Stimulated activated CD8-positive, alpha-beta memory T cell treated with anti-CD3 and anti-CD28 coated beads, Interleukin-15, amount 100 ng/mL, for 48 hours (primary cell): ENCODE data around the gene ECD.

Experiments used
- DNase-seq, 2 donors: peaks; one replicate each; pipeline ENCODE4 v3.0.0-alpha.2; 2020; ENCODE audit warnings: low read depth in 2 of 2

Gene ECD

GRCh38 chr10:73096449-73097304, 71.1 kb downstream of the ECD start, which contains the start of gene P4HA1:
TSS of gene P4HA1 (minus strand) at chr10:73096866. CDS start at chr10:73074883, 21,983 bp downstream.
- DNase-seq: peak; percentile 100

DNA sequence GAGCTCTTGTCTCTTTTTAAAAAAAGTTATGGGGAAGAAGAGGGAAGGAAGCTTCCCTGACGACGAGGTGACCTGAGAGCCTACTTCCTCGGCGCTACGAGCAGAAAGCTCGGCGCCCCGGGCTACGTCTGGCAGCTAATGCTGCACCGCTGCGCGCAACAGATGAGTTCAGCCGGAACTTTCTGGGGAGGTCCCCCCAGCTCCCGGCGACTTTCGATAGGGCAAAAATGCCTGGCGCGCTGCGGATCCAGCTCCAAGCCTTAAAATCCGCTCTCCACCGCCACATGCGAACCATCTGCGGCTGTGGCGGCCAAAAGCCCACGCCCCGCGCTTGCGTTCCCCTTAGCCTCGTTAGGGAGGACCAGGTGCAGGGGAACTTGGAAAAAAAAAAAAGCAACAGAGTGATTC, 71.8 kb downstream of the ECD start:
- peak; percentile 61 to 65 for DNase-seq

- no peak for DNase-seq
Observed at GRCh38 chr10:73095481-73096021, 72.3 kb downstream of the ECD start.

DNA sequence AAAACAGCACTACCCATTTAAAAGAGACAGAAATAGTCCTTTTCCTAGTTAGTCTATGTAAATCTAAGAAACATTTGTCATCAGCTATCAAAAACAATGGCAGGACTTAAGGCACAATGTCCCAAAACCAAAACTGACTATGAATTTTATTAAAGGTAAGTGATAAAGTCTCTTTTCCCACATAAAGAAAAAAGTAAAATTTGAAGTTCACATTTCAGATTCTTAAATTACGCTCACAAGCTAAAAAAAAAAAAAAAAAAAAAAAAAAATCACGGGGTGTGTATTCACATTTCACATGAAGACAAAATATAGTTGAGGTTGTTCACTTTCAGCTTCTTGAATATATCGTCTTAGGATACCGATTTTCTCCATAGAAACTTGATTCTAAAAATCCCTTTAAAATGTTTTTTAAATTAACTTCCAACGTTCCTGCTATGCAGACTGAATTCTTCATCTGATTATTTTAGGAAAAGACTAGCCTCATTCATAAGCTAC, 72.8 kb downstream of the ECD start:
- DNase-seq: no peak

- no peak for DNase-seq
Observed at GRCh38 chr10:73093922-73094850, 73.6 kb downstream of the ECD start.

DNA sequence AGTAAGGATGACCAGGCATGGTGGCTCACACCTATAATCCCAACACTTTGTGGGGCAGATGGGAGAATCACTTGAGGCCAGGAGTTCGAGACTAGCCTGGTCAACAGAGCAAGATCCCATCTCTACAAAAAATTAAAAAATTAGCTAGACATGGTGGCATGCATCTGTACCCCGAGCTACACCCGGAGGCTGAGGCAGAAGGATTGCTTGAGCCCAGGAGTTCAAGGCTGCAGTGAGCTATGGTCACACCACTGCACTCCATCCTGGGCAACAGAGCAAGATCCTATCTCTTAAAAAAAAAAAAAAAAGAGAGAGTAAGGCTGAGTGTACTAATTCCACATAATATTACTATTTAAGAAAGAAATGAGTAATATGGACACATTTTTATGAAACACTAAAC, 75.0 kb downstream of the ECD start:
- no peak for DNase-seq

DNA sequence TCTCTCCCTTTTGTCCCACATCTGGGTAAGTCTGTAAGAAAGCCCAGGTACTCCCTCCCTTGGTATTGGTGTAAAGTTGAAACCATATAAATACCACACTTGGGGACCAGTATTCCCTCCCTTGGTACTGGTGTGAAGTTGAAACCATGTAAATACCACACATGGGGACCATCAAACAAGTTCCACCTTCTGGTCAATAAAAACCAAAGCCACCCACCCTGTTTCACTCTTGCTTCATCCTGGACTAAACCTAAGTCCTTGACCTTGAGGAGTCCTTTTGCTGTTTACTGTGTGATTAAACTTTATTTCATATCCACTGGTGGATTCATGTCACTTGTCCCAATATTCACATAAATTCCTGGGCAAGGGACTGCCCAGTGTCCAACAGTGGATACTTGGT, 79.5 kb downstream of the ECD start:
- no peak for DNase-seq

GRCh38 chr10:73086816-73087215, 81.0 kb downstream of the ECD start:
- no peak for DNase-seq

DNA sequence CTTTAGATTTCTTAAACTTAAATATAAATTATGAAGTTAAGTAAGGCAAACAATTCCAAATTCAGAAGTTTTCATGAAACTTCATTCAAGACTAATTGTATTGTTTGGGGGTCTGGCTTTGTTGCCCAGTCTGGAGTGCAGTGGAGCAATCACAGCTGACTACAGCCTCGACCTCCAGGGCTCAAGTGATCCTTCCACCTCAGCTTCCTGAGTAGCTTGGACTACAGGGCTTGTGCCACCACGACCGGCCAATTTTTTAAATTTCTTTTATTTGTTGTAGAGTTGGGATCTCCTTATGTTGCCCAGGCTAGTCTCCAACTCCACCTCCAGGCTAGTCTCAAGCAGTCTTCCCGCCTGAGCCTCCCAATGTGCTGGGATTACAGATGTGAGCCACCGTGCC, 83.6 kb downstream of the ECD start:
- no peak for DNase-seq
